H1 (cell line): ENCODE measurements around the gene TAS2R40. TPM values are rescaled to one million over a fixed set of nuclear protein-coding genes. Genes with fewer than 3 reads are reported as not detected.

Experiments
- CTCF ChIA-PET: fragments of 300-600 bp; sonication (Branson Sonifier 250); formaldehyde crosslinking; loops from one replicate; lab custom pipeline; 2021; ENCODE audit not compliant: partially characterized antibody; lab: Charles Lee
- POLR2A ChIA-PET: fragments of 300-600 bp; sonication (Branson Sonifier 250); formaldehyde crosslinking; loops from one replicate; lab custom pipeline; 2021; ENCODE audit warnings: inconsistent platforms; ENCODE audit not compliant: partially characterized antibody; lab: Charles Lee
- DNase-seq, 2 experiments: peaks; one replicate each; pipeline versions ENCODE4 v3.0.0 to v3.0.0-alpha.2; 2010 to 2022; ENCODE audit warnings: low spot score in 2 of 2, low read depth in 1 of 2, mixed read lengths in 1 of 2
- FAIRE-seq: peaks from 2 replicates; lab custom pipeline; 2011; peaks lifted over from hg19 to GRCh38; lab: Jason Lieb, UNC
- H2AFZ ChIP-seq: 2 replicates; pipeline ENCODE4 v1.8.1; 2012; ENCODE audit warnings: low read length, inconsistent platforms
- H2AK5ac ChIP-seq: 2 replicates; pipeline ENCODE4 v1.6.1; 2013; ENCODE audit warnings: low read depth, low read length
- H2BK120ac ChIP-seq: replicated peaks from 2 replicates; pipeline ENCODE3; 2013; ENCODE audit warnings: low read depth, low read length, inconsistent platforms
- H2BK12ac ChIP-seq: 2 replicates; pipeline ENCODE4 v1.6.1; 2013; ENCODE audit warnings: low read depth, low read length
- H2BK15ac ChIP-seq: 2 replicates; pipeline ENCODE4 v1.6.1; 2013; ENCODE audit warnings: low read length
- H2BK20ac ChIP-seq: 2 replicates; pipeline ENCODE4 v1.6.1; 2013; ENCODE audit warnings: low read length
- H2BK5ac ChIP-seq: 2 replicates; pipeline ENCODE4 v1.6.1; 2013; ENCODE audit warnings: low read depth, low read length
- H3K14ac ChIP-seq: 2 replicates; pipeline ENCODE4 v1.6.1; 2013; ENCODE audit warnings: inconsistent platforms; ENCODE audit not compliant: insufficient read length
- H3K18ac ChIP-seq: 2 replicates; pipeline ENCODE4 v1.6.1; 2013; ENCODE audit warnings: low read length; ENCODE audit errors: extremely low read depth
- H3K23ac ChIP-seq: 2 replicates; pipeline ENCODE4 v1.6.1; 2013; ENCODE audit warnings: inconsistent platforms; ENCODE audit not compliant: insufficient read length
- H3K23me2 ChIP-seq: 2 replicates; pipeline ENCODE4 v1.6.1; 2013; ENCODE audit warnings: low read depth, low read length
- H3K27ac ChIP-seq: 2 replicates; pipeline ENCODE4 v1.6.1; 2011; ENCODE audit warnings: low read depth, low read length, inconsistent platforms
- H3K27me3 ChIP-seq, 4 experiments: replicated peaks in 1 of 4; 1 replicate in 1 of 4; 2 replicates in 3 of 4; pipeline versions ENCODE4 v1.6.1 to v1.8.1; 2011 to 2013; ENCODE audit warnings: low read length in 3 of 4, mild to moderate bottlenecking in 3 of 4, inconsistent platforms in 2 of 4, mixed read lengths in 2 of 4, moderate library complexity in 1 of 4; ENCODE audit not compliant: control insufficient read depth in 3 of 4, insufficient read depth in 3 of 4; ENCODE audit errors: extremely low read depth in 1 of 4
- H3K36me3 ChIP-seq, 4 experiments: 2 replicates each; pipeline versions ENCODE4 v1.6.1 to v1.8.1; 2011 to 2013; ENCODE audit warnings: mild to moderate bottlenecking in 4 of 4, low read length in 3 of 4, moderate library complexity in 2 of 4, control low read depth in 1 of 4, inconsistent platforms in 1 of 4; ENCODE audit not compliant: insufficient read depth in 4 of 4, control insufficient read depth in 2 of 4
- H3K4ac ChIP-seq: replicated peaks from 2 replicates; pipeline ENCODE3; 2013; ENCODE audit warnings: low read length, low read depth, mixed read lengths, inconsistent platforms; ENCODE audit not compliant: insufficient read length
- H3K4me1 ChIP-seq, 4 experiments: replicated peaks in 1 of 4; 1 replicate in 1 of 4; 2 replicates in 3 of 4; pipeline versions ENCODE4 v1.6.1 to v1.8.1; 2011 to 2013; ENCODE audit warnings: low read length in 3 of 4, inconsistent platforms in 2 of 4, mixed read lengths in 1 of 4; ENCODE audit not compliant: insufficient read depth in 4 of 4, control insufficient read depth in 3 of 4
- H3K4me2 ChIP-seq, 2 experiments: 2 replicates each; pipeline versions ENCODE4 v1.6.1 to v1.8.1; 2011 to 2013; ENCODE audit warnings: low read depth in 2 of 2, low read length in 2 of 2, control low read depth in 1 of 2, inconsistent platforms in 1 of 2, mild to moderate bottlenecking in 1 of 2; ENCODE audit not compliant: insufficient read depth in 1 of 2
- H3K4me3 ChIP-seq, 4 experiments: fragments of 200-600, 300-600 bp in 1 of 4; sonication (generic), shearing (Covaris generic), sonication (Bioruptor Twin) in 1 of 4; 2 replicates each; pipeline versions ENCODE4 v1.5.1 to v1.8.1; 2011 to 2016; ENCODE audit warnings: low read length in 4 of 4, low read depth in 3 of 4, control low read depth in 2 of 4, inconsistent platforms in 2 of 4, mild to moderate bottlenecking in 2 of 4, mixed read lengths in 1 of 4, moderate library complexity in 1 of 4; ENCODE audit not compliant: insufficient read depth in 2 of 4; ENCODE audit errors: extremely low read depth in 1 of 4
- H3K56ac ChIP-seq: replicated peaks from 2 replicates; pipeline ENCODE3; 2013; ENCODE audit warnings: low read depth, mild to moderate bottlenecking, mixed read lengths, low read length, inconsistent platforms; ENCODE audit not compliant: insufficient read length
- H3K79me1 ChIP-seq: 2 replicates; pipeline ENCODE4 v1.6.1; 2013; ENCODE audit warnings: low read depth, low read length, control low read depth
- H3K79me2 ChIP-seq, 2 experiments: 2 replicates each; pipeline versions ENCODE4 v1.6.1 to v1.8.1; 2012 to 2013; ENCODE audit warnings: low read length in 2 of 2, mild to moderate bottlenecking in 2 of 2, inconsistent platforms in 1 of 2; ENCODE audit not compliant: insufficient read depth in 2 of 2, control insufficient read depth in 1 of 2
- H3K9ac ChIP-seq, 4 experiments: replicated peaks in 1 of 4; 1 replicate in 1 of 4; 2 replicates in 3 of 4; pipeline versions ENCODE4 v1.6.1 to v1.8.1; 2011 to 2013; ENCODE audit warnings: low read depth in 3 of 4, low read length in 3 of 4, control low read depth in 2 of 4, mild to moderate bottlenecking in 2 of 4, moderate library complexity in 2 of 4, inconsistent platforms in 1 of 4; ENCODE audit errors: extremely low read depth in 1 of 4
- H3K9me3 ChIP-seq, 2 experiments: 2 replicates each; pipeline versions ENCODE4 v1.6.1 to v1.8.1; 2012 to 2013; ENCODE audit warnings: mild to moderate bottlenecking in 2 of 2, moderate library complexity in 2 of 2, control low read depth in 1 of 2, inconsistent platforms in 1 of 2, low read depth in 1 of 2, low read length in 1 of 2, mixed read lengths in 1 of 2; ENCODE audit not compliant: insufficient read depth in 2 of 2
- H4K20me1 ChIP-seq, 2 experiments: replicated peaks in 1 of 2; 2 replicates each; pipeline versions ENCODE3 to v1.8.1; 2011 to 2013; ENCODE audit warnings: inconsistent platforms in 2 of 2, low read length in 2 of 2, mild to moderate bottlenecking in 1 of 2; ENCODE audit not compliant: insufficient read depth in 2 of 2, control insufficient read depth in 1 of 2
- H4K5ac ChIP-seq: 2 replicates; pipeline ENCODE4 v1.6.1; 2013; ENCODE audit warnings: low read length, low read depth, mixed read lengths, inconsistent platforms; ENCODE audit not compliant: insufficient read length
- H4K8ac ChIP-seq: 2 replicates; pipeline ENCODE4 v1.8.0; 2013; ENCODE audit warnings: mild to moderate bottlenecking, moderate library complexity, low read length, inconsistent platforms; ENCODE audit not compliant: insufficient read depth; ENCODE audit errors: extremely low read depth
- H4K91ac ChIP-seq: replicated peaks from 2 replicates; pipeline ENCODE3; 2013; ENCODE audit warnings: low read length, mixed read lengths, inconsistent platforms; ENCODE audit not compliant: insufficient read length
- CBX8 ChIP-seq: fragments of 300-800, 300-1000 bp; sonication (generic); IDR thresholded peaks from 2 replicates; pipeline ENCODE4 v1.7.1; 2016; ENCODE audit warnings: low read depth, low read length, borderline replicate concordance
- CREB1 ChIP-seq: IDR thresholded peaks from 2 replicates; pipeline ENCODE4 v1.6.1; 2012; ENCODE audit warnings: inconsistent platforms
- CTCF ChIP-seq, 3 experiments: IDR thresholded peaks; 1 replicate in 2 of 3; 2 replicates in 1 of 3; pipeline versions ENCODE4 v1.5.1 to v1.6.1; 2011; ENCODE audit warnings: low read length in 3 of 3, mild to moderate bottlenecking in 3 of 3, inconsistent platforms in 2 of 3, low read depth in 1 of 3, moderate library complexity in 1 of 3; ENCODE audit not compliant: insufficient read depth in 1 of 3; ENCODE audit errors: control extremely low read depth in 1 of 3
- E2F6 ChIP-seq: IDR thresholded peaks from 2 replicates; pipeline ENCODE4 v1.6.1; 2012; ENCODE audit warnings: inconsistent platforms
- POLR2AphosphoS5 ChIP-seq: IDR thresholded peaks from 2 replicates; pipeline ENCODE4 v1.6.1; 2011; ENCODE audit warnings: low read depth, low read length
- SIN3A ChIP-seq, 2 experiments: IDR thresholded peaks in 1 of 2; conservative IDR thresholded peaks in 1 of 2; 2 replicates each; pipeline ENCODE4 v1.6.1; 2011 to 2012; ENCODE audit warnings: low read length in 2 of 2, improper control_type of control experiment in 1 of 2, low read depth in 1 of 2, mild to moderate bottlenecking in 1 of 2
- SP1 ChIP-seq: IDR thresholded peaks from 2 replicates; pipeline ENCODE4 v1.6.1; 2011; ENCODE audit warnings: low read depth, low read length
- SP2 ChIP-seq: IDR thresholded peaks from 2 replicates; pipeline ENCODE4 v1.6.1; 2012; ENCODE audit warnings: mild to moderate bottlenecking, low read length, inconsistent platforms
- SP4 ChIP-seq: IDR thresholded peaks from 2 replicates; pipeline ENCODE4 v1.6.1; 2012; ENCODE audit warnings: low read length, inconsistent platforms
- SRF ChIP-seq: IDR thresholded peaks from 2 replicates; pipeline ENCODE4 v1.6.1; 2011; ENCODE audit warnings: mild to moderate bottlenecking, low read depth, low read length, moderate library complexity
- TAF7 ChIP-seq: optimal IDR thresholded peaks from 2 replicates; pipeline ENCODE3; 2011; ENCODE audit warnings: low read depth, mild to moderate bottlenecking, inconsistent platforms, low read length, moderate library complexity, borderline replicate concordance
- WGBS, 2 experiments: shearing (Covaris generic) in 1 of 2; methylation state at CpG; one replicate each; pipeline versions ENCODE4 v1.1.6 to v1.1.7; 2013 to 2015; ENCODE audit warnings: low lambda C conversion rate in 2 of 2, mixed read lengths in 2 of 2, inconsistent platforms in 1 of 2, low coverage in 1 of 2, missing lambda C conversion rate in 1 of 2; ENCODE audit not compliant: insufficient replicate concordance in 2 of 2, insufficient coverage in 1 of 2, insufficient read length in 1 of 2; ENCODE audit errors: extremely low coverage in 1 of 2, missing lambda C conversion rate in 1 of 2; 5-methylcytosine and 5-hydroxymethylcytosine counted together
- polyA plus RNA-seq, 7 experiments: library from polyadenylated mRNA; depleted of rRNA in 3 of 7; stranded (reverse) in 5 of 7; unstranded in 2 of 7; fragments of >200 nt in 5 of 7; fragments of 200-250 nt in 2 of 7; gene quantifications; 1 replicate in 5 of 7; 2 replicates in 1 of 7; 4 replicates in 1 of 7; pipeline versions ENCODE4 v1.2.1 to v1.2.3, GENCODE V29; 2011 to 2013; ENCODE audit warnings: missing spikeins in 2 of 7, mixed read lengths in 2 of 7
- total RNA-seq: library from RNA; stranded (reverse); fragmentation: NEBNext Ultra II Directional; extraction: Animal tissue kit (Norgen Biotek cat#: 25700); gene quantifications from 2 replicates; pipeline ENCODE4 v1.2.1, GENCODE V29; 2021

TAS2R40 gene
- total and polyA plus RNA-seq, 2 of the 8 experiments (the other 6 are each of a cell fraction or from before 2014, with no cell fraction given): not detected

DNA sequence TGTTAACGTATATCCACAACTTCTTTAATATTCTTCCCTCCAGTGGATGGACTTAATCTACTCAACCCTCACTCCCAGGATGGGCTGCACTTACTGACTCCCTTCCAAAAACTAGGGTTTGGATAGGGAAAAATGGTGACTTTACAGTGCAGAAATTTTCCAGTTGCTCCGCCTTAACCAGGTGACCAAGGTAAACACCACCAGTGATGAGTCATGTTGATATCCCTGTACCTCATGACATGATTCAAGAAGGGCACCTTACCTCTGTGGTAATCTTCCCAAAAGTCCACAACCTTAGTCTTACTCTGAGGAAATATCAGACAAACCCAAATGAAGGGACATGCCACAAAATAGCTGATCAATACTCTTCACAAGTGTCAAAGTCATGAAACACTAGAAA is 37.9 kb downstream of the TAS2R40 start:
- Histone ChIP-seq H4K5ac (no peak overlapping the region), H2BK12ac (no peak overlapping the region), H3K18ac (no peak overlapping the region), H2BK20ac (no peak overlapping the region), H2AFZ (no peak overlapping the region), H3K27ac (no peak overlapping the region), H3K79me1 (no peaks in the 10 kb centered on the region), H3K4me2 (no peak overlapping the region), H3K79me2 (no peaks in the 10 kb centered on the region), H2BK15ac (no peak overlapping the region), H3K4me1 (peaks cover 0 to 4% (median 0%) of the 10 kb centered on the region in 4 experiments; a peak in 2 of 7 replicates), H3K9ac (no peak overlapping the region), H3K23ac (no peak overlapping the region), H4K8ac (no peak overlapping the region)
- POLR2A ChIA-PET: no interaction called here
- CTCF ChIA-PET: interaction anchor here (1.0 to 1.9 kb wide), 3 partner anchors 10 to 39 kb away, joined by 4 to 10 read pairs (median 4); no protein-coding TSS in a partner anchor
- no peak for FAIRE-seq
- DNase-seq: no peak
- TF ChIP-seq SIN3A (conservative IDR thresholded peaks at IDR 0.05 in 1 of 2, IDR thresholded peaks at IDR 0.05 in 1 of 2; ENCODE audit: low read depth in 1 of 2, low read length in 2 of 2): no peak
- no peak for TF ChIP-seq CTCF (IDR thresholded peaks at IDR 0.05; ENCODE audit: control extremely low read depth in 1 of 3, insufficient read depth in 1 of 3, low read depth in 1 of 3, low read length in 3 of 3)
- TF ChIP-seq SP4: no peak
- no peak for TF ChIP-seq CREB1
- no peak for TF ChIP-seq TAF7
- TF ChIP-seq CBX8: no peak
- no peak for TF ChIP-seq SP1
- TF ChIP-seq SP2: no peak
- no peak for TF ChIP-seq E2F6
- no peak for TF ChIP-seq SRF
- TF ChIP-seq POLR2AphosphoS5: no peak
- TF ChIP-seq, all 59 proteins: peak for 0
- no peaks in the 10 kb centered on the region for H3K36me3 ChIP-seq
- H4K91ac ChIP-seq: no peak overlapping the region
- no peaks in the 10 kb centered on the region for H4K20me1 ChIP-seq
- 90% methylated on average over 2 of the region's 2 CpGs; no CpG with 5 or more reads in 1 of the 2 experiments for WGBS, 2 experiments
- no peak overlapping the region for H3K56ac ChIP-seq
- H2BK120ac ChIP-seq: no peak overlapping the region
- H3K9me3 ChIP-seq: no peaks in the 10 kb centered on the region
- no peak overlapping the region for H3K4ac ChIP-seq
- no peak overlapping the region for H3K14ac ChIP-seq
- peaks cover 0 to 3% (median 0%) of the 10 kb centered on the region in 4 experiments; a peak in 3 of 7 replicates for H3K27me3 ChIP-seq
- H2AK5ac ChIP-seq: no peak overlapping the region
- H2BK5ac ChIP-seq: no peak overlapping the region
- no peak overlapping the region for H3K4me3 ChIP-seq
- peaks cover 2% of the 10 kb centered on the region; the same call in 1 of the 2 replicates for H3K23me2 ChIP-seq
